K562 (cell line): Measurements from ENCODE around the gene HOXB3. TPM values are rescaled to one million over a fixed set of nuclear protein-coding genes. Genes with fewer than 3 reads are reported as not detected.

Experiments
- EGR1 ChIP-seq: fragments of 450-650 bp; conservative IDR thresholded peaks from 2 replicates; pipeline ENCODE4 v1.6.1; 2017; ENCODE audit warnings: mild to moderate bottlenecking
- ETV1 ChIP-seq: fragments of 450-650 bp; conservative IDR thresholded peaks from 2 replicates; pipeline ENCODE4 v1.6.1; 2016; ENCODE audit warnings: missing genetic modification characterization, control low read depth, low read depth, missing compliant biosample characterization
- FOXP1 ChIP-seq: sonication (generic); formaldehyde crosslinking; IDR thresholded peaks from 2 replicates; pipeline ENCODE4 v1.8.0; 2022; ENCODE audit warnings: mild to moderate bottlenecking, missing genetic modification reagents
- GABPA ChIP-seq: fragments of 200-800 bp; sonication (Bioruptor generic); conservative IDR thresholded peaks from 2 replicates; pipeline ENCODE4 v1.6.1; 2016; ENCODE audit warnings: low read depth, missing genetic modification characterization, missing compliant biosample characterization
- ID3 ChIP-seq, 2 experiments: fragments of 250-450 bp in 1 of 2; fragments of 450-650 bp in 1 of 2; sonication (Bioruptor Pico) in 1 of 2; IDR thresholded peaks; 2 replicates each; pipeline versions ENCODE4 v1.6.1 to v1.8.0; 2016 to 2021; ENCODE audit warnings: mild to moderate bottlenecking in 2 of 2, moderate library complexity in 2 of 2, missing compliant biosample characterization in 1 of 2, missing genetic modification characterization in 1 of 2
- KDM5B ChIP-seq: fragments of 200-600 bp; sonication (generic); IDR thresholded peaks from 2 replicates; pipeline ENCODE4 v1.6.1; 2012; ENCODE audit warnings: low read depth, mild to moderate bottlenecking, moderate library complexity, low read length, control low read depth, inconsistent platforms; ENCODE audit not compliant: insufficient replicate concordance
- KLF16 ChIP-seq: IDR thresholded peaks from 2 replicates; pipeline ENCODE4 v1.6.1; 2016; ENCODE audit warnings: antibody characterized with exemption
- L3MBTL2 ChIP-seq: fragments of 450-650 bp; IDR thresholded peaks from 2 replicates; pipeline ENCODE4 v1.6.1; 2016; ENCODE audit warnings: mild to moderate bottlenecking, moderate library complexity
- MYNN ChIP-seq, 2 experiments: sonication (generic); formaldehyde crosslinking in 1 of 2; IDR thresholded peaks; 2 replicates each; pipeline versions ENCODE4 v1.5.0 to v1.6.1; 2016 to 2020; ENCODE audit warnings: antibody characterized with exemption in 1 of 2, missing genetic modification reagents in 1 of 2
- NBN ChIP-seq: fragments of 450-650 bp; IDR thresholded peaks from 2 replicates; pipeline ENCODE4 v1.6.1; 2016; ENCODE audit warnings: low read depth, mild to moderate bottlenecking
- NRF1 ChIP-seq, 2 experiments: fragments of 450-650 bp; IDR thresholded peaks in 1 of 2; conservative IDR thresholded peaks in 1 of 2; 2 replicates each; pipeline ENCODE4 v1.6.1; 2014; ENCODE audit warnings: mild to moderate bottlenecking in 2 of 2
- POLR2G ChIP-seq: fragments of 200-400 bp; formaldehyde crosslinking; IDR thresholded peaks from 2 replicates; pipeline ENCODE4 v1.6.1; 2017; ENCODE audit warnings: low read depth, mild to moderate bottlenecking, antibody characterized with exemption, low read length, moderate library complexity
- RBBP5 ChIP-seq: fragments of 200-600 bp; sonication (generic); IDR thresholded peaks from 2 replicates; pipeline ENCODE4 v1.6.1; 2012; ENCODE audit warnings: borderline replicate concordance, mild to moderate bottlenecking, low read length, control low read depth, inconsistent platforms; ENCODE audit not compliant: insufficient read depth, poor library complexity, severe bottlenecking
- RBM14 ChIP-seq: fragments of 200-400 bp; formaldehyde crosslinking; IDR thresholded peaks from 2 replicates; pipeline ENCODE4 v1.6.1; 2018; ENCODE audit warnings: low read depth, mild to moderate bottlenecking, low read length, moderate library complexity, borderline replicate concordance; ENCODE audit not compliant: insufficient read depth
- RHOXF2B ChIP-seq: fragments of 250-450 bp; sonication (Bioruptor Pico); conservative IDR thresholded peaks from 2 replicates; pipeline ENCODE4 v1.5.1; 2021
- SIN3B ChIP-seq: fragments of 450-650 bp; IDR thresholded peaks from 2 replicates; pipeline ENCODE4 v1.6.1; 2017; ENCODE audit warnings: low read depth, mild to moderate bottlenecking, moderate library complexity
- TCF3 ChIP-seq: sonication (generic); formaldehyde crosslinking; IDR thresholded peaks from 2 replicates; pipeline ENCODE4 v1.4.0; 2020; ENCODE audit warnings: mild to moderate bottlenecking, missing genetic modification reagents
- TGIF2 ChIP-seq: sonication (generic); formaldehyde crosslinking; IDR thresholded peaks from 2 replicates; pipeline ENCODE4 v1.8.1; 2022; ENCODE audit warnings: mild to moderate bottlenecking, missing genetic modification reagents, moderate library complexity
- ZNF124 ChIP-seq: sonication (generic); formaldehyde crosslinking; IDR thresholded peaks from 2 replicates; pipeline ENCODE4 v1.8.1; 2022; ENCODE audit warnings: missing genetic modification reagents
- ZNF395 ChIP-seq: fragments of 200-800 bp; sonication (Bioruptor generic); IDR thresholded peaks from 2 replicates; pipeline ENCODE4 v1.6.1; 2017; ENCODE audit warnings: missing genetic modification characterization, missing compliant biosample characterization
- polyA plus RNA-seq, 8 experiments: library from polyadenylated mRNA; depleted of rRNA in 4 of 8; stranded (reverse) in 5 of 8; unstranded in 3 of 8; fragments of >200 nt; fragmentation: Nextera tagmentation in 2 of 8; fragmentation: Illumina TruSeq in 1 of 8; extraction: Ambion mirVana in 2 of 8; extraction: Trizol in 1 of 8; gene quantifications; 2 replicates each; pipeline versions ENCODE4 v1.2.1 to v1.2.3, GENCODE V29; 2011 to 2014; ENCODE audit warnings: inconsistent platforms in 1 of 8, missing spikeins in 1 of 8
- total RNA-seq, 7 experiments: library from RNA; depleted of rRNA in 6 of 7; stranded (reverse); fragments of >200 nt in 6 of 7; fragmentation: Illumina TruSeq in 2 of 7; extraction: Trizol in 2 of 7; gene quantifications; 2 replicates each; pipeline versions ENCODE4 v1.2.1 to v1.2.3, GENCODE V29; 2011 to 2021; ENCODE audit warnings: low replicate concordance in 1 of 7
- TF ChIP-seq, protein P1 (sequence below): fragments of 200-800 bp; sonication (Bioruptor generic); IDR thresholded peaks from 2 replicates; pipeline ENCODE4 v1.6.1; 2017; ENCODE audit warnings: missing genetic modification characterization, missing compliant biosample characterization

HOXB3 gene
- total and polyA plus RNA-seq, 9 of the 15 experiments (the other 6 are each of a cell fraction or from before 2014, with no cell fraction given): 2.4 to 41.3 (median 20.2) TPM

- 0 out of 2 replicates have a peak, but pooled peaks have one; percentile 12 for TF ChIP-seq ZNF395 (CRISPR knock-in tag)
- no peak for TF ChIP-seq NBN
- TF ChIP-seq KLF16: no peak
- TF ChIP-seq RBBP5: peak; percentile 61
- no peak for TF ChIP-seq EGR1
- peak; percentile 69 for TF ChIP-seq ETV1 (tag)
- no peak for TF ChIP-seq ZNF124 (CRISPR knock-in tag)
- no peak for TF ChIP-seq MYNN (IDR thresholded peaks at IDR 0.05)
- no peak for TF ChIP-seq MYNN (CRISPR knock-in tag; IDR thresholded peaks at IDR 0.05)
- TF ChIP-seq TCF3 (CRISPR knock-in tag): no peak
- TF ChIP-seq SIN3B: 0 out of 2 replicates have a peak, but pooled peaks have one; percentile 17
- TF ChIP-seq POLR2G: peak; percentile 79
- peak; percentile 25 to 30; a peak in 1 of 4 replicates for TF ChIP-seq NRF1 (conservative IDR thresholded peaks at IDR 0.05 in 1 of 2, IDR thresholded peaks at IDR 0.05 in 1 of 2)
- TF ChIP-seq RHOXF2B (CRISPR knock-in tag): no peak
- peak; percentile 54 for TF ChIP-seq KDM5B
- TF ChIP-seq RBM14: 0 out of 2 replicates have a peak, but pooled peaks have one; percentile 88
- peak; percentile 48 for TF ChIP-seq FOXP1 (CRISPR knock-in tag)
- no peak for TF ChIP-seq L3MBTL2
- TF ChIP-seq, protein P1, sequence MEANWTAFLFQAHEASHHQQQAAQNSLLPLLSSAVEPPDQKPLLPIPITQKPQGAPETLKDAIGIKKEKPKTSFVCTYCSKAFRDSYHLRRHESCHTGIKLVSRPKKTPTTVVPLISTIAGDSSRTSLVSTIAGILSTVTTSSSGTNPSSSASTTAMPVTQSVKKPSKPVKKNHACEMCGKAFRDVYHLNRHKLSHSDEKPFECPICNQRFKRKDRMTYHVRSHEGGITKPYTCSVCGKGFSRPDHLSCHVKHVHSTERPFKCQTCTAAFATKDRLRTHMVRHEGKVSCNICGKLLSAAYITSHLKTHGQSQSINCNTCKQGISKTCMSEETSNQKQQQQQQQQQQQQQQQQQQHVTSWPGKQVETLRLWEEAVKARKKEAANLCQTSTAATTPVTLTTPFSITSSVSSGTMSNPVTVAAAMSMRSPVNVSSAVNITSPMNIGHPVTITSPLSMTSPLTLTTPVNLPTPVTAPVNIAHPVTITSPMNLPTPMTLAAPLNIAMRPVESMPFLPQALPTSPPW (CRISPR knock-in tag): peak; percentile 67
- no peak for TF ChIP-seq ID3 (CRISPR knock-in tag; IDR thresholded peaks at IDR 0.05)
- TF ChIP-seq ID3 (tag; IDR thresholded peaks at IDR 0.05): no peak
- no peak for TF ChIP-seq TGIF2 (CRISPR knock-in tag)
- no peak for TF ChIP-seq GABPA (tag)
These were observed 34.8 kb upstream of the HOXB3 start (continued) for GRCh38 chr17:48624544-48625494.
